HG02870 (cell line): ENCODE measurements around the gene OXGR1.
A peak's percentile ranks its signal among the peaks of the same experiment; 100 is the strongest.

Experiments
- ATAC-seq: cut with Tn5 transposase; IDR thresholded peaks from one replicate; pipeline ENCODE4 v1.9.1; 2021; ENCODE audit warnings: mild to moderate bottlenecking, moderate library complexity; ENCODE audit not compliant: unreplicated experiment

OXGR1 gene

DNA sequence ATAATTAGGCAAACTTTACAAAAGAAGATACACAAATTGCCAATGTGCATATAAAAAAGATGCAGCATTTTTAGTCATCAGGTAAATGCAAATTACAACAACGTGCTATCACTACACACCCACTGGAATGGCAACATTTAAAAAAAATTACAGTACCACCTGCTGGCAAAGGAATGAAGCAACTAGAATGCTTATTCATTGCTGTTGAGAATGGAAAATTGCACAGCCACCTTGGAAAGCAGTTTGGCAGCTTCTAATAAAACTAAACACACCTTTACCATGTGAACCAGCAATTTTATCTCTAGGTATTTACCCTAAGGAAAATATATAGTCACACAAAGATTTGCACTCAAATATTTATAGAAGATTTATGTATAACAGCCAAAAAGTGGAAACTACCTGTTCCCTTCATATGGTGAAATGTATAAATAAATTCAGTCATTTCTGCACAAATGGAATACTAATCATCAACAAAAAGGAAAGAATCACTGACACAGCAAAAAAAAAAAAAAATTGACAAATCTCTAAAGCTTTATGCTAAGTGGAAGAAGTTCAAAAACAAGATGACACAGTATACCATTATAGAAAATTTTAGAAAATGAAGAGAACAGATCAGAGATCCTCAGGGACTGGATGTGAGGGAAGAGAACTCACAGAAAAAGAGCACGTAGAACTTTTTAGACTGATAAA, 30.3 kb downstream of the OXGR1 start:
- no peak for ATAC-seq

DNA sequence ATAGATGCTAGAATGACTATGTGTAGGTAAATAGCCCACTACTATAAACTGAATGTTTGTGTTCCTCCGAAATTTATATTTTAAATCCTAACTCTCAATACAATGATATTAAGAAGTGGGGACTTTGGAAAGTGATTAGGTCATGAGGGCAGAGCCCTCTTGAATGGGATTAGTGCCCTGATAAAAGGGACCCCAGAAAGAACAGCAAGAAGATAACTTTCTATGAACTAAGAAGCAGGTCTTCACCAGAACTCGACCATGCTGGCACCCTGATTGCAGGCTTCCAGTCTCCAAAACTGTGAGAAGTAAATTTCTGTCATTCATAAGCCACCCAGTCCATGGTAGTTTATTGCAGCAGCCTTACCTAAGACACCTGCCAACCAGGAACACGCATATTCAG, 33.9 kb downstream of the OXGR1 start:
- no peak for ATAC-seq

DNA sequence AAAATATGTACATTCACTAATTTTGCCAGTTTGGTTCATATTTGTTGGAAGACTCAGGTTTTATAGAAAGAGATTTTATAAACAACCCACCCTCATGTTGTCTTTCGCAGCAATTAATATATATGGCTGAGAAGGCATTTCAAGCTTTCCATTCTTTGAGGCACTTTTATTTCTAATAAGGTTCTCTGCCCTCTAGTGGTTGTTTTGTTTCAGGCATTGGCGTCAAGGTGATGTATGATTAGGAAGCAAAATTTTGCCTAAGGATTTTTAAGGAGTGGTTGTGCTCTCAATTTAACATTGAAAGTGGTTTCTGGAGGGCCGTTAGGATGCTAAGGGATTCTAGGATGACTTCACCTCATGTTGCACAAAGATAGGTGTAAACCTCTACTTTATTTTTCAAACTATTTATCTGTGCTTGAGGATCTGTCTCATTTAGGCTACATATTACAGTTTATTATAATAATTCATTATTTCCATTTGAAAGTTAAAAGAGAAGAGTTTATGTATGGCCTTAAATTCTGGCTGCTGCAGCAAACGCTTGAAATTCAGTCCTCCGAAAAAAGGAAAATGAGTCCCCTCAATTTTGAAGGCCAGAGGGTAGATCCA, 35.9 kb downstream of the OXGR1 start:
- peak; percentile 75 for ATAC-seq

DNA sequence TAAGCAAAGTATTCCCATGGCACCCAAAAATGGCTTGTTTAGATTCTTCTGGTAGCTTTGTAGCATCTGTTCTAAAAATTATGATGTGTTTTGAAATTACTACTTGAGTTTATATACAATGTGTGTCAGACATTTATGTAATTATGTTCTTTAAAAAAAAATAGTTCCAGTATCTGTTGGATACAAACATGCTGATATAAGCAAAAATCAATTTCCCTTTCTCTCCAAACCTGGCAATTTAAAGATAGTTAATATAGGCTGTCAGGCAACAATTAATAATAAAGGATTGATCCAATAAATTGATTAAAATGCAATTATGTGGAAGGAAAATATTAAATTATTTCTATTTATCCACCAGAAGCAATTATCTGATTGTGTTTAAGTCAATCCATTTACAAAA, 41.7 kb downstream of the OXGR1 start:
- ATAC-seq, result no peak

DNA sequence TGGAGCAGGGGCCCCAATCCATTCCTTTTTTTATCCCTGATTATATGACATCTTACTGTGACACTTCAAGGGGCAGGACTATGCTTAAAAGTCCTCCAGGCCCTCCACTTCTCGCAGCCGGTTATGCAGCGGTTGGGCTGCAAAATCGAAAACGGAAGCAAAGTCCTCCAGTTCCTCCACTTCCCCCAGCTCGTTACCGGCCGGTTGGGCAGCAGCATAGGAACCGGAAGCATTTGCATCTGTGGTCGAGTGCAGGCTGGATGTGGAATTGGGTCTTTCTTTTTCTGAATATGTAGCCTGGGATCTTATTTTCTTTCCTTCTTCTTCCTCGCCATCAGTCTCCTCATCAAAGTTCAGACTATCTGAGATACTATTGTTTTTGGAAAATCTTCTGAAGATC, 46.1 kb downstream of the OXGR1 start:
- ATAC-seq, result no peak

DNA sequence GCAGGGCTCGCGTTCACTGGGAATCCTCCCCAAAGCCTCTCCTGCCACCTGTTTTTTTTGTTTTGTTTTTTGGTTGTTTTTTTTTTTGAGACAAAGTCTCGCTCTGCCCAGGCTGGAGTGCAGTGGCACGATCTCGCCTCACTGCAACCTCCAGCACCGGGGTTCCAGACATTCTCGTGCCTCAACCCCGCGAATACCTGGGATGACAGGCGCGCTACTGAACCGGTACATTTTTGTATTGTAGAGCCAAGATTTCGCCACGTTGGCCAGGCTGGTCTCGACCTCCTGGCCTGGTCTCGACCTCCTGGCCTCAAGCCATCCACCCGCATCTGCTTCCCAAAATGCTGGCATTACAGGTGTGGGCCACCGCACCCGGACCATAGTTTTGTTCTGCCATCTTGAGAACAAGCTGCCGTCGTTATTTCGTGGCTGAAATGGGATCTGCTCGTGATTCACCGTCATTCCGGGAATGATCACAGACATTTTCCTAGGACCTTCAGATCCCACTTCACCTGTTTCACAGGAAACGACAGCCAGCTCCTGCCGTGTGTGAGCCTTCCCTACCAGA, 46.8 kb downstream of the OXGR1 start:
- no peak for ATAC-seq

DNA sequence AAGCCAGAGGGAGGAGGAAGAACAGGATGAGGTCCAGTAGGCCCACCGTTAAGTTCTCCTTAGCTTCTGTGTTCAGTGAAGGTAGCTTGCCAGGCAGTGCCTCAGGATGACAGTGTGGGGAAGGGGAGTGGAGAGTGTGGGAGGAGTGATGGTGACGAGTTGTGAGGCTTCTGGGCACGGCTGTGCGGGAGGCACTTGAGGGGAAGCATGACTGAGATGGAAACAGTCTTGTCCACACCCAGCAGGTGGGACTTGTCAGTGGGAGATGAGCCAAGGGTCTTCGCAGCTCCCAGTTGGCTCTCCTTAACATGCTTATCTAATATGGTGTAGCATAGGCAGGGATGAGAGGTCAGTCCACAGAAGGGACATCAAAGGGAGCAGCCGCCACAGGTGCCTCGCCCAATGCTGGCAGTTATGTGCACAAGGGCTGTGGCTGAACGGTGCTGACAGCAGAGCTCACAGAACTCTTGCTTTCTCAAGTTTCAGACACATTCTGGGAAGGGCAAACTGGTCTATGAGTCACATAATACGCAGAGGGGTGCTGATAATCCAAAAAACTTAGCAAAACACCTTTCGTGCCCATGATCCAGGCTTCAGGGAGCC, 47.5 kb downstream of the OXGR1 start:
- ATAC-seq, result no peak

DNA sequence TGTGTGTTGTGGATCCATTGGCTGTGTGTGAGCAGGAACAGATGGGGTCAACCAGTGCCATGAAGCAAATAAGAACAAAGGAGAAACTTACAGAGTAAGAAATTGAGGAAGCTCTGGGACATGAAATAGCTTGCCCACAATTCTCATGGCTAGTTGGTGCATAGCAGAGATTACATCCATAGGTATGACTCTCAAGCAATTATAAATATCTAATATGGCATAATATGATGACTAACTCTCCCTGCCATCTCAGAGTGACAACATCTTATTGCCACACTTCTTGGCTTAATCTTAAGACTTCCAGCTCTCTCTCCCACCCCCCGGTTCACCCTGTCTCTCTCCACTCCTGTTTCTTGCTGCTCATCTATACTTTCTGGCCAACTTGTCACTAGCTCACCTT, 53.3 kb downstream of the OXGR1 start:
- ATAC-seq, result no peak

DNA sequence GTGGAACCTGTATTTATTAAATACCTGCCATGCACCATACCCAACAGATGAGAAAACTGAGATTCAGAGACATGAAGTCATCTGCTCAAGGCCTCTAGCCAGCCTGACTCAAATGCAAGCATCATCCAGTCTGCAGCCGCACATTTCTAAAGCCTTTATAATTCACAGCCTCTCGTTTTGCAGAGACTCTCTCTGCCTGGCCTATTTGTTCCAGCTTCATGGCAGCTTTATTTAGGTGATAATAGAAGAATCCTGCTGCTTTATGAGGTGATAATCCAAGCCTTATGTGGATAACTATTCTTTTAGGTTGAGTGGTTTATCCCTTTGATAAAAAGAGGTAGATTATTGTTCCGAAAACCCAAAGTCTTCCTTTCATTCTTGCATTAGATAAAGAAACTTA, 58.4 kb downstream of the OXGR1 start:
- no peak for ATAC-seq
